ENCODE measurements around the gene SOX8.
"Not testable (repeated sequence)": the region's sequence is repeated elsewhere in the genome, so short reads cannot be mapped to it uniquely, and the experiment has no call there.

SOX8 gene

GRCh38 chr16:945271-946047, 36.1 kb upstream of the SOX8 start:
- no peak for DNase-seq (ENCODE audit: low spot score)
- TF ChIP-seq, protein P1, sequence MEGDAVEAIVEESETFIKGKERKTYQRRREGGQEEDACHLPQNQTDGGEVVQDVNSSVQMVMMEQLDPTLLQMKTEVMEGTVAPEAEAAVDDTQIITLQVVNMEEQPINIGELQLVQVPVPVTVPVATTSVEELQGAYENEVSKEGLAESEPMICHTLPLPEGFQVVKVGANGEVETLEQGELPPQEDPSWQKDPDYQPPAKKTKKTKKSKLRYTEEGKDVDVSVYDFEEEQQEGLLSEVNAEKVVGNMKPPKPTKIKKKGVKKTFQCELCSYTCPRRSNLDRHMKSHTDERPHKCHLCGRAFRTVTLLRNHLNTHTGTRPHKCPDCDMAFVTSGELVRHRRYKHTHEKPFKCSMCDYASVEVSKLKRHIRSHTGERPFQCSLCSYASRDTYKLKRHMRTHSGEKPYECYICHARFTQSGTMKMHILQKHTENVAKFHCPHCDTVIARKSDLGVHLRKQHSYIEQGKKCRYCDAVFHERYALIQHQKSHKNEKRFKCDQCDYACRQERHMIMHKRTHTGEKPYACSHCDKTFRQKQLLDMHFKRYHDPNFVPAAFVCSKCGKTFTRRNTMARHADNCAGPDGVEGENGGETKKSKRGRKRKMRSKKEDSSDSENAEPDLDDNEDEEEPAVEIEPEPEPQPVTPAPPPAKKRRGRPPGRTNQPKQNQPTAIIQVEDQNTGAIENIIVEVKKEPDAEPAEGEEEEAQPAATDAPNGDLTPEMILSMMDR (IDR thresholded peaks at IDR 0.05; ENCODE audit: extremely low read depth, insufficient read depth, missing control alignments) = no peak
- in situ Hi-C loops (cut with MboI; ENCODE audit: low pct_unique_long_range_greater_than_20kb, low sequenced_read_pairs, unreplicated experiment) = no loop called here

DNA sequence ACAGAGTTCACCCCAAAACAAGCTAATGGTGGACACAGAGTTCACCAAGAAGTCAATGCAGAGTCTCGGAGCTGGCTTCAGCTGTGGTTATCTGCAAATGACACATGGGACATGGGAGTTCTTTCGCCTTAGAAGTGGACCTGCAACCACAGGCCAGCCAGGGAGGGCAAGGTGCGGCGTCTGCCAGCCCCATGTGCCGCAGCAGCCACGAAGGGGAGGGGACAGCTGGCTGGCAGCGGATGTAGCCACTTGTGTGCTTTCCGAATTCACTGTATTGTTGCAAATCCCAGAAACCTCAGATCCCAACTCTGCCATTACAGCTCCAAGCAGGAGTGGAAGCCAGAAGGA, 35.5 kb upstream of the SOX8 start:
- in situ Hi-C loops (cut with MboI; ENCODE audit: low pct_unique_long_range_greater_than_20kb, low sequenced_read_pairs, unreplicated experiment) = no loop called here
- DNase-seq (ENCODE audit: low spot score) = no peak
- TF ChIP-seq, protein P1 (IDR thresholded peaks at IDR 0.05; ENCODE audit: extremely low read depth, insufficient read depth, missing control alignments) = no peak

DNA sequence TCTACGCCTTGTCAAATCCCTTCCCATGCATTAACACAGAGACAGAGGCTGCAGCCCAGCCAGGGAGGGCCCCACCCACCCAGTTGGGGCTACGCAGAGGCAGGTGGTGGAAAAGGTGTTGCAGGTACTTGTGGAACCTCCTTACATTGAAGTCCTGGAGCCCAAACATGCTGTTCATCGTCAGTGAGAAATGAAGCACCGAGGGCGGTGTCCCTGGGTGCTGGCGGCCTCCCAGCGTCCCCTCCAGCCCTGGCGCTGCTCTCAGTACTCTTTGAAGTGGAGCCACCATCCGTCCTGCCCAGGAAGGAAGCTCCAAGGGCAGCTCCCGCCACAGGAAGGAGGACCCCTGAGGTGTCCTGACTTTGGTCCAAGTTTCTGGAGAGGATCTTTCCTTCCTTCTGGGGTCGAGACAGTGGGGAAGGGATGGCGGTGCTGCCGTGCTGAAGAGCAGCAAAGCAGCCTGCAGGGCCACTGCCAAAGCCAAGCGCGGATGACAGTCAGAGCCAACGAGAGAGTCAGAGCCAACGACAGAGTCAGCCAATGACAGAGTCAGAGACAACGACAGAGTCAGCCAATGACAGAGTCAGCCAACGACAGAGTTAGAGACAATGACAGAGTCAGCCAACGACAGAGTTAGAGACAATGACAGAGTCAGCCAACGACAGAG, 34.2 kb upstream of the SOX8 start:
- TF ChIP-seq, protein P1 (IDR thresholded peaks at IDR 0.05; ENCODE audit: extremely low read depth, insufficient read depth, missing control alignments) = no peak
- in situ Hi-C loops (cut with MboI; ENCODE audit: low pct_unique_long_range_greater_than_20kb, low sequenced_read_pairs, unreplicated experiment) = no loop called here
- DNase-seq (ENCODE audit: low spot score) = no peak

- in situ Hi-C loops (cut with MboI; ENCODE audit: low pct_unique_long_range_greater_than_20kb, low sequenced_read_pairs, unreplicated experiment); DNase-seq (ENCODE audit: low spot score): not testable (repeated sequence)
Observed at GRCh38 chr16:947922-948303, 33.7 kb upstream of the SOX8 start.

DNA sequence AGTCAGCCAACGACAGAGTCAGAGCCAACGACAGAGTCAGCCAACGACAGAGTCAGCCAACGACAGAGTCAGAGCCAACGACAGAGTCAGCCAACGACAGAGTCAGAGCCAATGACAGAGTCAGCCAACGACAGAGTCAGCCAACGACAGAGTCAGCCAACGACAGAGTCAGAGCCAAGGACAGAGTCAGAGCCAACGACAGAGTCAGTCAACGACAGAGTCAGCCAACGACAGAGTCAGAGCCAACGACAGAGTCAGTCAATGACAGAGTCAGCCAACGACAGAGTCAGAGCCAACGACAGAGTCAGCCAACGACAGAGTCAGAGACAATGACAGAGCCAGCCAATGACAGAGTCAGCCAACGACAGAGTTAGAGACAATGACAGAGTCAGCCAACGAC, 32.8 kb upstream of the SOX8 start:
- DNase-seq (ENCODE audit: low spot score); in situ Hi-C loops (cut with MboI; ENCODE audit: low pct_unique_long_range_greater_than_20kb, low sequenced_read_pairs, unreplicated experiment): not testable (repeated sequence)

- DNase-seq (ENCODE audit: low spot score); in situ Hi-C loops (cut with MboI; ENCODE audit: low pct_unique_long_range_greater_than_20kb, low sequenced_read_pairs, unreplicated experiment): not testable (repeated sequence)
Observed at GRCh38 chr16:950733-951573, 30.6 kb upstream of the SOX8 start.

DNA sequence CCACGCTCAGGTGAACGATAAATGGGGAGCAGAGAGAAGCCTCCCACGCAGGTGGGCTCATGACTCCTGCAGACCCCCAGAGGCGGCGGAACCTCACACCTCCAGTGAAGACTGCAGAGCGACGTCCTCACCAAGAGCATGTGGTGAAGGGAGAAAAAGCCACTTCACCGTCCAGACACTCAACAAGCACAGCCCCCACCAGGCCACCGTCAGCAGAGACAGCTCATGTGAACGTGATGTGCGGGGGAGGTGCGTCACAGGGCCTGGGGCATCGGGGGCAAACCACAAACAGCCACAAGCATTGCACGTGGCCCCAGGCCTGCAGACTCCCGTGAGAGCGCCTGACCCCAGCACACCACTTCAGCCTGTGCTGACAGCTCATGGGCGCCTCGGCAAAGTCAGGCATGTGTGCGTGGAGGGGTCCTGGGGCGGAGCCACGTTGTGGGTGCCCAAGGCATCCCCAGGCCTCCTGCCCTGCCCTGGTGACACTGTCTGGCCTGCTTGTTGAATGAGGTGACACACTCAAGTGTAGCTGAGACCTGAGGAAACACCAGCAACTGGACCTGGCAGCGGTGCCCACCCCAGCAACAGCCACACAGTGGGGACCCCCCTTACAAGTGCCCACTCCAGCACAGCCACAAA, 29.8 kb upstream of the SOX8 start:
- in situ Hi-C loops (cut with MboI; ENCODE audit: low pct_unique_long_range_greater_than_20kb, low sequenced_read_pairs, unreplicated experiment) = no loop called here
- TF ChIP-seq, protein P1 (IDR thresholded peaks at IDR 0.05; ENCODE audit: extremely low read depth, insufficient read depth, missing control alignments) = no peak
- DNase-seq (ENCODE audit: low spot score) = no peak

All from GM13977 (cell line).